Smooth muscle cell (in vitro differentiated cells): Measurements from ENCODE around the gene GRPR. TPM values are rescaled to one million over a fixed set of nuclear protein-coding genes. Genes with fewer than 3 reads are reported as not detected.

Experiments used
- DNase-seq: peaks from one replicate; lab custom pipeline; 2025; ENCODE audit not compliant: unreplicated experiment; lab: John Stamatoyannopoulos, UW
- H2AFZ ChIP-seq: fragments of 200-600 bp; sonication (generic); 2 replicates; pipeline ENCODE4 v1.6.0; 2016; ENCODE audit warnings: antibody characterized with exemption, low read depth, mild to moderate bottlenecking
- H3F3A ChIP-seq: fragments of 200-600 bp; sonication (generic); 2 replicates; pipeline ENCODE4 v1.6.0; 2017; ENCODE audit warnings: antibody characterized with exemption, low read depth
- H3K27ac ChIP-seq: fragments of 200-600 bp; sonication (generic); 2 replicates; pipeline ENCODE4 v1.5.1; 2016; ENCODE audit warnings: low read depth, mild to moderate bottlenecking
- H3K27me3 ChIP-seq: fragments of 200-600 bp; sonication (generic); 2 replicates; pipeline ENCODE4 v1.6.1; 2016; ENCODE audit warnings: low read depth, mild to moderate bottlenecking
- H3K36me3 ChIP-seq: fragments of 200-600 bp; sonication (generic); 2 replicates; pipeline ENCODE4 v1.5.1; 2016; ENCODE audit warnings: low read depth
- H3K4me1 ChIP-seq: fragments of 200-600 bp; sonication (generic); 2 replicates; pipeline ENCODE4 v1.5.1; 2016; ENCODE audit warnings: low read depth
- H3K4me2 ChIP-seq: fragments of 200-600 bp; sonication (generic); 2 replicates; pipeline ENCODE4 v1.6.0; 2016; ENCODE audit warnings: mild to moderate bottlenecking
- H3K4me3 ChIP-seq: fragments of 200-600 bp; sonication (generic); 2 replicates; pipeline ENCODE4 v1.5.1; 2016; ENCODE audit warnings: mild to moderate bottlenecking
- H3K79me2 ChIP-seq: fragments of 200-600 bp; sonication (generic); 2 replicates; pipeline ENCODE4 v1.6.0; 2016; ENCODE audit warnings: low read depth, mild to moderate bottlenecking
- H3K9ac ChIP-seq: fragments of 200-600 bp; sonication (generic); 2 replicates; pipeline ENCODE4 v1.6.0; 2016; ENCODE audit warnings: low read depth
- H3K9me3 ChIP-seq: fragments of 200-600 bp; sonication (generic); replicated peaks from 2 replicates; pipeline ENCODE4 v1.5.1; 2016; ENCODE audit warnings: low read depth
- H4K20me1 ChIP-seq: fragments of 200-600 bp; sonication (generic); 2 replicates; pipeline ENCODE4 v1.6.0; 2016; ENCODE audit warnings: low read depth
- CTCF ChIP-seq: fragments of 200-600 bp; sonication (generic); IDR thresholded peaks from 2 replicates; pipeline ENCODE4 v1.5.1; 2017; ENCODE audit warnings: borderline replicate concordance, mild to moderate bottlenecking, antibody characterized with exemption; ENCODE audit not compliant: insufficient read depth, poor library complexity, severe bottlenecking
- WGBS: methylation state at CpG from one replicate; pipeline ENCODE4 v1.1.7; 2016; ENCODE audit warnings: low lambda C conversion rate; 5-methylcytosine and 5-hydroxymethylcytosine counted together
- polyA plus RNA-seq: library from polyadenylated mRNA; unstranded; fragments of >200 nt; fragmentation: Nextera tagmentation; extraction: Ambion mirVana; gene quantifications from 2 replicates; pipeline ENCODE4 v1.2.1, GENCODE V29; 2016
- total RNA-seq: library from RNA; depleted of rRNA; stranded (reverse); fragments of >200 nt; gene quantifications from 2 replicates; pipeline ENCODE4 v1.2.3, GENCODE V29; 2014

Gene GRPR
- total and polyA plus RNA-seq, 2 experiments from 2014 or later = 1.7 to 4.3 TPM

GRCh38 chrX:16137416-16138107 is 14.2 kb downstream of the GRPR start:
- H3K79me2 ChIP-seq = peaks cover 12% of the 10 kb centered on the region
- no peaks in the 10 kb centered on the region for H4K20me1 ChIP-seq
- H3K27ac ChIP-seq = no peak overlapping the region
- H3K4me2 ChIP-seq = no peak overlapping the region
- H3K4me1 ChIP-seq = peaks cover 19% of the 10 kb centered on the region
- TF ChIP-seq CTCF = no peak
- no peak overlapping the region for H3K4me3 ChIP-seq
- no peaks in the 10 kb centered on the region for H3F3A ChIP-seq
- H3K36me3 ChIP-seq = no peaks in the 10 kb centered on the region
- no peak overlapping the region for H3K9ac ChIP-seq
- H3K9me3 ChIP-seq = no peaks in the 10 kb centered on the region
- DNase-seq = no peak
- H2AFZ ChIP-seq = no peak overlapping the region
- H3K27me3 ChIP-seq = no peaks in the 10 kb centered on the region

DNA sequence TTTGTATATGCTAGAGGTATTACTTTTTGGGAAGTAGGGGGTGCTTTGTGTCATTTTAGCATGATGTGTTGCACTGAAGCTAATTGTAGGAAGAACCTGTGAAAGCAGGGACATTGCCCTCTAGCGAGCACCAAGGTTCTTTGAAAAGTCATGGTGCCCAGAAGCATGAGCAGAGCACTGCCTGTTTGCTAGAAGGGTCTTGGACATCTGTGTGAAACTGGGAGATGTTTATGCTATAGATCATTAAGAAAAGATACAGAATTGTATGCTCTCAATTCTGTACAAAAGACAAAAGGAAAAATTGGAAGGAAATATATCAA is 14.7 kb downstream of the GRPR start:
- Histone ChIP-seq H4K20me1 (no peaks in the 10 kb centered on the region), H3K4me1 (peaks cover 19% of the 10 kb centered on the region), H3K27me3 (no peaks in the 10 kb centered on the region), H3K9ac (no peak overlapping the region), H2AFZ (no peak overlapping the region), H3F3A (no peaks in the 10 kb centered on the region), H3K4me2 (no peak overlapping the region), H3K36me3 (no peaks in the 10 kb centered on the region), H3K9me3 (no peaks in the 10 kb centered on the region), H3K27ac (no peak overlapping the region), H3K4me3 (no peak overlapping the region), H3K79me2 (peaks cover 7% of the 10 kb centered on the region)
- DNase-seq = no peak
- TF ChIP-seq CTCF = peak; percentile 12
- 71% methylated on average over 1 of the region's 1 CpG for WGBS

DNA sequence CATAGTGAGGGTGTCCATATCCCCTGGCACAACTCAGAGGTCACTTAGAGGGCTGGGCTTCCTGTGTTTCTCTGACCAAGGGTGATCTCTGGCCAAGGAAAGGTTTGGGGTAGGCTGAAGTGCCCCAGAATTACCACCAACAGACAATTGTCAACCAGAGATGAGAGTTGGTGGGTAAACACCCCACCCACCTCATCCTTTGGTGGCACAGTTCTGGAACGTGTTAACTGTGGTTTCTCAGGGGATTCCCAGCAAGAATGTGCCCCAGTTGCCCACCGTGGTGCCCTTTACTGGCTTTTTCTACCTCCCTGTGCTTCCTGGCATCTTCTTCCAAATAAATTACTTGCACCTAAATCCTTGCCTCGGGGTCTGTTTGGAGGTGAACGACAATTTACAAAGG is 17.1 kb downstream of the GRPR start:
- peaks cover 3% of the 10 kb centered on the region for H3K79me2 ChIP-seq
- H3K4me2 ChIP-seq = no peak overlapping the region
- no peaks in the 10 kb centered on the region for H3K27me3 ChIP-seq
- peaks cover 6% of the 10 kb centered on the region for H3K4me1 ChIP-seq
- no peak for DNase-seq
- H3F3A ChIP-seq = no peaks in the 10 kb centered on the region
- H4K20me1 ChIP-seq = no peaks in the 10 kb centered on the region
- H3K27ac ChIP-seq = no peak overlapping the region
- H3K9me3 ChIP-seq = no peaks in the 10 kb centered on the region
- no peak overlapping the region for H2AFZ ChIP-seq
- no peak overlapping the region for H3K9ac ChIP-seq
- no peak overlapping the region for H3K4me3 ChIP-seq
- TF ChIP-seq CTCF = no peak
- H3K36me3 ChIP-seq = no peaks in the 10 kb centered on the region
- WGBS = 84% methylated on average over 4 of the region's 4 CpGs

GRCh38 chrX:16140983-16141382 is 17.6 kb downstream of the GRPR start:
- DNase-seq = no peak
- Histone ChIP-seq H3K9me3 (no peaks in the 10 kb centered on the region), H2AFZ (no peak overlapping the region), H3K36me3 (no peaks in the 10 kb centered on the region), H4K20me1 (no peaks in the 10 kb centered on the region), H3K4me2 (no peak overlapping the region), H3K27me3 (no peaks in the 10 kb centered on the region), H3K4me3 (no peak overlapping the region), H3K4me1 (peaks cover under 1% of the 10 kb centered on the region), H3K79me2 (peaks cover 8% of the 10 kb centered on the region), H3K27ac (no peak overlapping the region), H3K9ac (no peak overlapping the region), H3F3A (no peaks in the 10 kb centered on the region)
- no peak for TF ChIP-seq CTCF
